T-helper 22 cell (primary cell): ENCODE measurements around the gene SMYD1.

ENCODE experiments used
- DNase-seq: peaks from one replicate; pipeline ENCODE4 v3.0.0-alpha.2; 2020; ENCODE audit warnings: low read depth

SMYD1 gene

DNA sequence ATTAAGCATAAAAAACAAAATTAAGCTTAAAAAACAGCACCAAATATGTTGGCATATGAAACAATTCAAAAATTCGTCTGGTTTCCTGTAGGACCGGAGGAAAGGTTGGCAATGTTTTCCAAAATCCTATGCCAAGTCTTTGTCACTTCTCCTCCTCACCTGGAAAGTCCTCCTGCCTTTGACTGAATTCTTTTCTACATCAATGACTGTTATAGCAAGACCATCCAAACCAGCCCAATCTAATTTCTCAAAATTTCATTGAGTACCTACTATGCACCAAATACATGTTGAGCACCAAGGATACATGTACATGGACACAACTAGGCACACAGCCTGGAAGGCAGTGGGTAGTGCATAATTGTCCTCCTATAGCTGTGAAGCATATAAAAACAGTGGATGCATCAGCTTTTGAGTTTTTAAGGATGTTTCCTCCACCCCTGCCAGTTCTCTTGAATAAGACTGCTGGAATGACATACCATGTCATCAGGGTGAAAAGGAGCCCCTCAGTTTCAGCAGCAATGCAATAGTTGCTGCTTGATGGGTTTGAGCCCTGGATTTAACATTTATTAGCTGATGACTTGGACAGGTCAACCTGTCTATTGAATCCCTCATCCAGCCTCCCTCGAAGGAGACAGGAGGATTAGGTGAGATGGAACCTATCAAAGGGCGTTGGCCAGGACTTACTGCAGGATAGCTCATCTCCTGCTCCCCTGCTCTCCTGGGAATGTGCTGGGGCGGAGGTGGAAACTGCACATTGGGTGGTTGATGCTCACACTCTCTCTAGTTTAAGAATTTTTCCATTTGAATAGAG lies 55.7 kb downstream of the SMYD1 start:
- DNase-seq: no peak

DNA sequence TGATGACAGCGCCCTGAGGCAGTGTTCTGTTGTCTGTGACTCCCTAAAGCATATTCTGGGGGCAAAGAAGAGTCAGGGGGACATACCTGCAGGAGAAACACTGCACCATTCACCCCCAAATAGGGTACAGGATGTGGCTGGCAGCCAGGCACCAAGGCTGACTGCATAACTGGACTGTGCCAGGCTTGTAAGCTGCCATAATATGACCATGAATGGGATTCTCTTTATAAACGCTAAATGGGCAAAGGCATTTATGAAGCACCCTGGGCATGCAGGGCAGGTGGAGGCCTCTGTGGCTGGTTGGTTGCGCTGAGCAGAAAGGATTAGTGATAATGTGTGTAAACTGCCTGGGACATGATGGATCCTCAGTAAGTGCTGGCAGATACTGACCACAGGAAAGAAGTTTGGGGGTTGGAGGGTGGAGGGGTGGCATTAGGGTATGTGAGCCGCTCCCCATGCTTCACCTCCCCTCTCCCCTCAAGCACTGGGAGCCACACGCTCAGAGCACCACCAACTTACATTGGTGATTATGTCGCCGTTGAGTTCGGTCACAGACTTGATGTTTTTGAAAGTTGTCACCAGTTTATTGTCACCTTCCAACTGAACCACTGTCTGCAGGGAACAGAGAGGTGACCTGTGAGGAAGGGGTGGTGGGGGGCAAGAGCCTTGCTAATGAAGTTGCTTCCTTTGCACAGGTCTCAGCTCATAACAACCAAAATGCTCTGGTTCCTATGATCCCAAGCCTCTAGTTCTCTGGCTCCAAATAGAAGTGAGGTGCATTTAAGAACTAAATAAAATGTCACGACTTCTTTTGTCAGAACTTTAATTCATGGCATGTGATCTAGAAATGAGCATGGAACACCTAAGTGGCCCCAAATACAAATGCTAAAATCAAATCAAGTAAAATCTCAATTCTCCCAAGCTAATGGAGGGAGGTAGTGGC lies 56.6 kb downstream of the SMYD1 start:
- no peak for DNase-seq

DNA sequence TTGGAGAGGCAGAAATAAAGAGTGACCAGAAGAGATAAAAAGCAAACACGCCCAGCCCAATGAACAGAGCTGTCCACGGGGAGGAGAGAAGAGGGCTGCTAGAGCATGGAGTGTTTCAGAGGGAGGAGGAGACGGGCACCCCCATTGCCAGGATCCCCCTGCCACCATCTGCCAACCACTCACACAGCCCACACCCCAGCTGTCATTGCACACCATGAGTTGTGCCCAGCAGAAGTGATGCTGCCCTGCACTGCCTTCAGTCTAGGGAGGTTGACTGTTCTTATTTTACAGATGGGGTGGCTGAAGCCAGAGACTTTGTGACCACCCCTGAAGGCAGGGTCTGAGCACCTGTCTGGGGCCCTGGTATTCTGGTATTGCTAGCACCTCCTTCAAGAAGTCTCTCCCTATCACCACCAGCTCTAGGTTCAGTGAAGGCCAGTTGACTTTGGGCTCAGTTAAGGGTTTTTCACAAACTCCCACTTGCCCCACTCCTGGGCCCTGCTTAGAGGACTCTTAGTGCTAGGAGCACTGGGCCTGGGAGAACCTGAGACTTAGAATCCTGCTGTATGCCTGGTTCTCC lies 57.8 kb downstream of the SMYD1 start:
- DNase-seq: no peak

DNA sequence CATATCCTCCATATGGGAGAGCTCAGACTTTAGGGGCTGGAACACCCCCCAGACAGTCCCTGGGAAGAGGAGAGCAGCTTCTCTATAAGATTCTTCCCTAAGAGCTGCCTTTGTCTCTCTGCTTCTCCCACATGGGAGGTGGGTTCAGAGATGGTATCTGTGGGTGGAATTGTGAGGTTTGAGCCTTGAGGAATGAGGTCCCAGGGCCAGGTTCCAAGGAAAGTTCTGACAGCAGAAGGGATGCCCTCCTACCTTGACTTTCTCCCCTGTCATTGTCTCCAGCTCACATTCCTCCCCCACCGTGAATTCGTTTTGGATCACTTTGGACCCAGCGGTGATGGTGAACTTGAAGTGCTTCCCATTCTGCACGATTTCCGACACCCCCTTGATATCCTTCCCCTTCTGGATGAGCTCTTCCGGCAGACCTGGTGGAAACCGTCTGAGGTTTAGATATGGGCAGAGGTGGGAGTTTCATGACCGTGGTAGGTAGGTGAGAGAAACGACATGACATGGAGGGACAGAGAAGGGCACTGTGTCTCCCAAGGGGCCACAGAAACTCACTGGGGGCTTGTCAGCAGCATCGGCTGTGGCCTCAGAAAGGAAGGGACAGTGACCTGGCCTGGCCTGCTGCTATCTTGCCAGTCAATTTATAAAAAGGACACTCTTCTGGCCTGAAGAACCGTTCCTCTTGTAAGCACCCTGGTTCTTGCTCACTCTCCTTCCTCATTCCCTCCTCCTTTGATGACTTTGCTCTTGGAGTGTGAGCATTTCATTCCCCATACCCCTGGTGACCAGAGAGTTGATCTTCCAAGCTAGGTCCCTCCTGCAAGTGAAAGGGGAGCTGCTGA lies 58.5 kb downstream of the SMYD1 start:
- no peak for DNase-seq

DNA sequence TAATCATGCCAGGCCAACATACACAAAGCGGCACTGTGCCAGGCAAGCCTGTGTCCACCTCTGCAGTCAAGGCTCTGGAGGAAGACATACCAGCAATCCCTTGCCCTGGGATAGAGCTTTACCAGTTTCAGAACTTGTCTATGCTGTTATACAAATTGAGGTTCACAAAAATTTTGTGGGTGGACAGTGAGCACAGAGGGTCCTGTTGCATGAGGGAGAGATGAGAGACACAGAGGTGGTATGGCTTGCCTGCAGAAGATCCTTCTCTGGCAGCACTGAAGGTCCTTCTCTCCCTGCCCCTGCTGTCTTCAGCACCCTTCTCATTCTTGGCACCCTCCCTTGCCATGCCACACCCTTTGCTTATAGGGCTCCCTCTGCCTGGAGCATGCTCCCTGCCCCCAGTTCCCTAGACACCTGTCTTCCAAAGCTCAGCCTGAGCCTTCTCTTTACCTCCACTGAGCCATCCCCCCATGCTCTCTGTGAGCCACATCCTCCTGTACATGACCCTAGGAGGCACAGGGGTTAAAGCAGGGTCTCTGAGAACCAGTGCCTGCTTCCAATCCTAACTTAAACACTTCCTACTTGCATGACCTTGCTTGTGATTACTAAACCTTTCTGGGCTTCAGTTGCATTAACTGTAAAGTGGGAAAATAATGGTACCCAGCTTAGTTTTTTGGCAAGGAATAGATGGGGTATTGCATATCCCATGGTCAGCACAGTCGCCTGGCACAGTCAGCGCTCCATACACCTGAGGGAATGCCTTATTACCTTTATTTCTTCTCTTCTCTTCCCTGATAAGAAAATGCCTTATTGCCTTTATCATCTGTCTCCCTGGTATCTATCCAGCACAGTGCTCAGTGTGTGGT lies 59.4 kb downstream of the SMYD1 start:
- no peak for DNase-seq

DNA sequence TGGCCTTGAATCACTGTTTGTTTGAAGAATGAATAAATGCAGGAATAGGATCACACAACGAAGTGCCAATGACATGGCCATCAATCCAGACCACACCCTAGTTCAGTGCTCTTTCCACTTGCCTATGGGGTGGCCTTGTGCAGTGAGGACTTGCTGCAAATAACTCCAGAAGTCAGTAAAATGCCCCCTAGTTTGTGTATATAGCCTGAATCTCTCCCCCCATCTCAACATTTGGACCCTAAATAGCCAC lies 59.9 kb downstream of the SMYD1 start:
- DNase-seq: no peak

DNA sequence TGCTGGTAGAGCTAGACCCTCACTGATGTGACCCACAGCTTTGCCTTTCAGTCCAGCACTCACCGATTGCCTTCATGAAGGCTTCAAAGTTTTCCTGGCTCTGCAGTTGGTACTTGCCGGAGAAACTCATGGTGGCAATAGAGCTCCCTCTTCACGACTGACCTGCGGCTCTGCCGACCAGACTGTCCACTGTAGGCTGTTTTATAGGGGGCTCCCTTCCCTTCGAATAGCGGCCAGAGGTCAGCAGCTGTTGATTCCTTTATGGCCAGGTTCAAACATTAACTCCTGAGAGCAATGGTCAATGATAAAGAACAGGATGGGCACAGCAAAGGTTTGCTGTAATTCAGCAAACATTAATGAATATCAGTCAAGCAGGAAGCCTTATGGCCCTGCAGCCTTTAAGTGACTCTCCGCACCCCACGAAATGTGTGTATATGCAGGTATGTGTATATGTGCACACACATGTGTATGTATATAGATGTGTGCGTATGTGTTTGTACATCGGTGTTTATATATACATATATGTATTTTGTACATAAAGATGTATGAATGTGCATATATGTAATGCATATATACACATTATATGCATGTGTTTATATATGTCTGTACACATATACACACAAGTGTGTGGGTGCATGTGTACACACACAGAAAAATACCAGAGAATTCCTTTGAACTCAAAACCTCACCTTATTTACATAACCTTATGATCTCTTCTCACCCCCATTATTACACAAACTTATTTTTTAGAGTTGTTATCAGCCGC lies 60.4 kb downstream of the SMYD1 start, which contains the start of gene FABP1:
Gene FABP1 (minus strand): TSS at position 175 of the 766 bp plus-strand sequence. CDS start 45 bp downstream, at position 130.
- DNase-seq: no peak

DNA sequence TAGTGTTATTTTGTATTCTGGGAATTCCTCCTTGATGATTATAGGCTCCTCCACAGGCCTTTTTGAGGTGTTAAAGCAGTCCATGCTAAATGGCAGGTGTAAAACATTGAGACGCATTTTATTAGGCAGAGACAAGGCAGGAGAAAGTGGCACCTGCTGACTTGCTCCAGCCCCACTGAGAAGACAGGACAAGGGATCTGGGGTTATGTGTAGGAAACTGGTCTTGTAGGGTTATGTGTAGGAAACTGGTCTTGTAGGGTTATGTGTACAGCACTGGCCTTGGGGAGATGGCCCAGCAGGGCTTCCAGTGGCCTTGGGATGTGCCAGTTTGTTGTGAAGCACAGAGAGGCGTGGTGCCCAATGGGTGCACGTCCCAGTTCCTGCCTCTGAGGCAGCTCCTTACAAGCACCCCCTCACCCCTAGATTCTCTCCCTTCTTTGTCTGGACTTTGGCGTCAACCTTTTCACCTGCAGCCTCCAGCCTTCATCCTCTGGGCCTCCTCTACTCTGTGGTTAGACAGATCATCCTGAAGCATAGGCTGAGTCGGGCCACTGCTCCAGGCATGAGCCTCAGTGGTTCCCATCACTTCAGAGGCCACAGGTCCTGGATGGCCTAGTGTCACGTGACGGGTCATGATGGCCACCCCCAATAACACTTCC lies 61.2 kb downstream of the SMYD1 start:
- no peak for DNase-seq

DNA sequence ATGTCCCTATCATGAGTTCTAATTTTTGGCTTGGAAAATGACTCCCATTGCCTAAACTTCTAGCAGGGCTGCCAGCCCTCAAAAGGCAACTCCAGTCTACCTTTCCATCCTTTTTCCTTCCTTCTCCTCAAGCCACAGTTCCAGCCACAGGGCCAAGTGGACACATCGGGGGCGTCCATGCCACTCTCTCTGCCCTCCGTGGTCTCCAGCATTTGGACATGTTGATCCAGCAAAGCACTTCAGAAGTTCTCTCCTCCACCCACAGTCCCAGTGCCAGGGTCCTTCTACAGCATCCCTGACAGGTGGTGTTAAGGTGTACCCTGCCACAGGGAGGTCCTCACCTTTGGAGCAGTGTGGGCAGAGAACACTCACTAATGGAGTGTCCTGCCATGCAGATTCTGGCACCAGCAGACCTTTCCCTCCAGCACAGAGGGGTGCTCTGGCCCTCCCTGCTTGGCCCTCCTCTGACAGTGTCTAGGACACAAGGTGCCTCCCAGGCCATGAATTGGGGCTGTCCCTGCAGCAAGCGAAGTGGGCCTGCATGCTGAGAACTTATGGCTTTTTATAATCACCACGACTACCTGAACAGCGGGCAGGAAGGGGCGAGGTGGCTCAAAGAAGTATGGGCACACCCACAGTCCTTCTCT lies 61.8 kb downstream of the SMYD1 start:
- DNase-seq: no peak

DNA sequence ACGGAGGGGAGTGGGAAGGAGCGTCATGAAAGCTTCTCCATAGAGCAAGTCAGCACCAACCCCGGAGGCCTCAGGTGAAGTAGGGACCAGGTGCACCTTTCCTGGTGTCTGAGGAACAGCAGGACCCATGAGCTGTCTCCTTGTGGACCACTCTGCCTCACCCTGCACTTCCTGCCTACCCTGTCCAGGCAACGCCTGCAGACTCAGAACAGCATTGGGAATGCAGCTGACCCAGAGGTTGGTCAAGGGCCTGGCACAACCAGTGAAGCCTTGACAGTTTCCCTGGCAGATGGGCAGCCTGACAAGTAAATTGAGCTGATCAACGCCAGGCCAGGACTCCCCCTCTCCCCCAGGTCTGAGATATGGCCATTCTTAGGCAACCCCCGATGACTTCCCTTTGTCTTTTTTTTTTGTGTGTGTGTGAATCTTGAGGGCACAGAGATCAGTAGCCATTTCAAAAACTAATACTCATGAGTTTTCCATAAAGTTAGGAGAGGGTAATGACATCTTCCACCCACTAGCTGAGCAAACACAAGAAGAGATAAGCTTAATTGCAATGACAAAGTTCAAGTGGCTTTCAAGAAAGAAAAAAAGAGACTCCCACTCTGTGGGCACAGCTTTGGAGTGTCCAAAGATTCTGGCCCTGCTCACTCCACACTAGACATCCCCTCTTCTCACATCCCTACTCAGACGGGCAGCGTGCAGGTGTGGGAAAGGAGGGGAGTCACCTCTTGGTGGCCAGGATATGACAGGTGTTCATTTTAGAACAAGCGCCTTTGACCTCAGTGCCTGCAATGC lies 63.8 kb downstream of the SMYD1 start:
- no peak for DNase-seq

DNA sequence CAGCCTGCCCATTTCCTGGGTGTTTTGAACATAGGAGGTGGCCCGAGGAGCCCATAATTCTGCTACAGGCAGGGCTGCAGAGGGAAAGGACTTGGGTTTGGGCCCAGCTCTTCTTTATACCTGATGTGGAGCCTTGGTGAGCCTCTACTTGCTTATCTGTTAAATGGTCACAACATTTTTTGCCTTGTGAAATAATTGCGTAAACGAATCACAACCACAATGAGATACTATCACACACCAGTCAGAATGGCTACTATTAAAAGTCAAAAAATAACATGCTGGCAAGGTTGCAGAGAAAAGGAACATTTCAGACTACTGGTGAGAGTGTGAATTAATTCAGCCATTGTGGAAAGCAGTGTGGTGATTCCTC lies 64.4 kb downstream of the SMYD1 start:
- DNase-seq: no peak

DNA sequence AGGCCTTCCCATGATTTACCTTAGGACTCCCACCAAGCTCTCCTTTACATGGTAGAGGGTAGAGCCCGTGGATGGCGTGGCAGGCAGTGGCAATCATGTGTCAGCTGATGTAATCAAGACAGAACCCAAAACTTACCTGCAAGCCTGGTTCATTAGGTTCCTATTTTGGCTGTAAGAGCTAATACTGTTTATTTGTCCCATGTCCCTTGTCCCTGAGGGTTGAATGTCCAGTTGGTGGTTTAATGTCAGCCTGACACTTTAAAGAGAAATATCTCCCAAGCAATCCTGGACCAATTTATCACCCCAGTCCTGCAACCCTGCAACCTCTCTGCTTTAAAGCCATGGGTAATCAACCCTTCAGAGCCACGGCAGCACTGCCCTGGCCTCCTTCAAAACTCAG lies 66.2 kb downstream of the SMYD1 start:
- DNase-seq: no peak

DNA sequence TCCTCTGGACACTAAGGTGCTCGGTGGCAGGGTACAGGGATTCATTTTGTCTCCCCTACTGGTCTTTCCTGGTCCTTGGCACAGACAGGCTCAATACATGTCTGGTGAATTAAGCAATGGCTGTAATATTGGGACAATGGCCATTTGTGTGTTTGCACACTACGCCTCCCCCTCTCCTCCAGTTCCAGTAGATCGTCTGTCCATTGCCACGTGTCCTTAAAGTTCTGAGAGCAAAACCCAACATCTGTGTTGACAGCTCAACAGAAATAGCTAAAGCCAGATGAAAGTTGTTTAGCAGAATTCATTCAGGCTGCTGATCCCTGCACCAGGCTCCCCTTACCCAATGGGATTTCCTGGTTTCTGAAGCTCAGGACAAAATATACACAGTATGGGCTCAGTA lies 69.2 kb downstream of the SMYD1 start:
- DNase-seq: no peak

DNA sequence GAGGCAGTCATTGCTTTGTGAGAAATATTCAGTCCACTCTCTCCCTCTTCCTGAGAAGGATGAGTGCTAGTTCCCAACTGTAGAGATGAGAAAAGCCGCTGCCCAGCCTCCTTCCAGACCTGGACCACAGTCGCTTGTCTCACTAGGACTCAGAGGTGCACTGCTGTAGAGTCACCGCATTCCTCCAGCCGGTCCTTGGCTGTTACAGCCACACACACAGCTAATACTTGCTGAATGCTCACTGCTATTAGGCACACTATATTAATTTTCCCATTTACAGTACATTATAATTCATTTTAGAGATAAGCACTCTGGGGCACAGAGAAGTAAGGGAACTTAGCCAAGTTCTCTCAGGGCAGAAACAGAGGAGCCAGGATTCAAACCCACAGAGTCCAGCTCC lies 70.2 kb downstream of the SMYD1 start:
- DNase-seq: no peak

DNA sequence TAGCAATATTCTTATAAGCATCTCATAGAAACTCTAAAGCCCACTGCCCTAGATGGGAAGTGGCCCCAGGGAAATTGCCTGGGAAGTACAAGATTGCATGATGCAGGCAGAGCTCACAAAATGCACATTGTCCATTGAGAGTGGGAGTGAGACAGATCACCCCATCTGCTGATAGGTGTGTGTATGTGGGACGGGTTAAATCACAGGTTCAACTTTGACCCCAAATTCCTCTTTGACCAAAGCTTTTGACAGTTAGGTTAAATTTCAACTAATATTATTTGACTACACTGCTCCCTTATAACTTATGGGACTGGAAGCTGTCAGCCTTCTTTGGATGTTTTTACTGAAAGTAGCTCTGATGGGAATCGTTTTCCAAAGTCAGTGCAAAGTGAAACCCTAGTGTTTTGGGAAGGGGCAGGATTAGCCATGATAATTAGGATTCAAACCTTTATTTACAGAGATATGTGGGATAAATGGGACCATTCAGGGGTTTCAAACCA lies 71.6 kb downstream of the SMYD1 start:
- DNase-seq: no peak

DNA sequence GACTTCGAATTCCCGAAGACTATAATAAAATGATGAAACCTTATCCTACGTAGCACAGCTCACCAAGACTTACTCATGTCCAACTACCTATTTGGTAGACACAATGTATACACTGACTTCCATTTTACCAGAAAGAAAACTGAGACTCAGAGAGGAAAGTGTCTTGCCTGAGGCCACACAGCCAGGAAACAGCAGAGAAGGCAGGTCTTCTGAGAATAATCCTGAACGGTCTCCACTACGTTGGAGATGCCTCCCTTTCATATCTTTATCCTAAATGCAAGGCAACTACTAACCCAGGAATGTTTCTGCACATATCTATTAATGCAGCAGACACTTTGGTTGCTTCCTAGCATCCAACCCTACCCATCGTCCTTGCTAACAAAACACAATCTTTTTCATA lies 72.2 kb downstream of the SMYD1 start:
- DNase-seq: no peak

DNA sequence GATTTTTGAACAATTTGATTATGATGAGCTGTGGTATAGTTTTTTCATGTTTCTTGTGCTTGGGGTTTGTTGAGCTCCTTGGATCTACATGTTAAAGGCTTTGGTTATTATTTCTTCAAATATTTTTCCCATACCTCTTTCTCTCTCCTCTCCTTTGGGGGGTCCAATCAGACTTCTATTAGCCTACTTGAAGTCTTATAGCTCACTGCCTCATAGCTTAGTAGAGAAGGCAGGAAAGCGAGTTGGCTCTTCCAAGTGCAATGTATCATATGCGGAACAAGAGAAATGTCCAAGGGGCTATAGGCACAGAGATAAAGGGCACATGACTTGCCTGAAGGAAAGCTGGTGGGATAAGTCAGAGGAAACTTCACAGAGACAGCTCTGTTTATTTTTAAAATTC lies 74.3 kb downstream of the SMYD1 start:
- DNase-seq: no peak

DNA sequence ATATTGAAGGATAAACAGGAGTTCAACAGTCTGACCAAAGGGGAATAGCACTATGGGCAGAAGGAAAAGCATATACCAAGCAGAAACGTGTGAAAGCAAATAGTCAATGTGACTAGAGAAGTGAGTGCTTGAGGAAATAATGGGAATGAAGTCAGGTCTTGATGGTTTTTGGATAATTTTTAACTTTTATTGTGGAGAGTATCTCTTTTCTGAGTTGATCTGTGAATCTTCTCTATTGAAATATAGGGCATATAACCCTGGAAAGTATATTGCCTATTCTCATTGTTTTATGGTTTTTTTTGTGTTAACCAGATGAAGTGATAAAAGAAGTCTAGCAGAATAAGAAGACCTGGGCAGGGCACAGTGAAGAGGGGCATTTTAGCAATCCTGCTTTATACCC lies 76.6 kb downstream of the SMYD1 start:
- DNase-seq: no peak
